ENCODE measurements around the gene AGPAT2.

Gene AGPAT2

DNA sequence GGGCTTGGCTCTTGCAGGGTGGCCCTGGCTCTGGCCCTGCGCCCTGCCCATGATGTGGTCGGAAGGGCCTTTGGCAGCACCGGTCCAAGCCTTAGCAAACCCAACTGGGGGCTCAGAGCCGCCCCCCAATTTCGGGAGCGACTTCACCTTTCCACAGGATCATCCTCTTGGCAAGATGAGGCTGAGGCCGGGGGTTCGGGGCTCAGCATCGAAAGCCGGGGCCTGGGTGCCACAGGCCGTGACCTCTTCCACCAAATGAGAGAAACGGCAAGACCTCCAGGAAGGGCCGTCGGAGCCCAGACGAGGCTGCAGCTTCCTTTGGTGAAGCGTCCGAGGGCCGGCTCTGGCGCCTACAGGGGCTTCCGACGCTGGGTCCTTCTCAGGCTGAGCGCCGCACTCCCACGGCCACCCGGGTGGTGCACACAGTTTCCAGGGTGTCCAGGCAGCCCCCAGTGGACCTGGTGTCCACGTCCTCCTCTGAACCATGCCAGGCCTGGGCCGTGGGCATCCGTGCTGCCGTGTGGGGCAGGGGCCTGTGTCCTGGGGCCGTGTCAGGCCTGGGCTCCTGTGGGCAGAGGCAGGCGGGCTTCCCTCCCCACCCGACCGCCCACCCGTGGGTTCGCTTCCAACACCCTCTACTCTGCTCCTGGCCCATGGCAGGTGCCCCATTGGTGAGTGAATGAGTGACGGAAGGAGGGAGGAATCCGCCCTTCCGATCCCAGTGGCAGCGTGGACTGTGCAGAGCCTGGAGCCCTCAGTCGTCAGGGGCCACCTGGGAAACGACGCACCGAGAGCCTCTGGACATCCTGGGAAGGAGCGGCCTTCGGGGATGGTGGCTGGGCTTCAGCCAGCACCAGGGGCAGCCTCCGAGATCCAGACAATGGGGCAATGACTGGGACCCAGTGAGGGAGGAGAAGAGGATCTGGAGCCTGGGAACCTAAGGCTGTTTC lies 5.2 kb upstream of the AGPAT2 start:
- H3K4me3 ChIP-seq (ENCODE audit: low read length): no peak overlapping the region
- DNase-seq (ENCODE audit: low read depth): no peak
- TF ChIP-seq CTCF (conservative IDR thresholded peaks at IDR 0.05; ENCODE audit: low read depth, low read length): no peak

- DNase-seq (ENCODE audit: low read depth): no peak
- no peak overlapping the region for H3K4me3 ChIP-seq (ENCODE audit: low read length)
- TF ChIP-seq CTCF (conservative IDR thresholded peaks at IDR 0.05; ENCODE audit: low read depth, low read length): no peak
These were observed 4.3 kb upstream of the AGPAT2 start for GRCh38 chr9:136691316-136692184.

GRCh38 chr9:136690806-136691261 lies 3.6 kb upstream of the AGPAT2 start:
- TF ChIP-seq CTCF (conservative IDR thresholded peaks at IDR 0.05; ENCODE audit: low read depth, low read length): no peak
- H3K4me3 ChIP-seq (ENCODE audit: low read length): no peak overlapping the region
- DNase-seq (ENCODE audit: low read depth): no peak

- no peak for TF ChIP-seq CTCF (conservative IDR thresholded peaks at IDR 0.05; ENCODE audit: low read depth, low read length)
- DNase-seq (ENCODE audit: low read depth): no peak
- no peak overlapping the region for H3K4me3 ChIP-seq (ENCODE audit: low read length)
These were observed 3.0 kb upstream of the AGPAT2 start for GRCh38 chr9:136690104-136690805.

DNA sequence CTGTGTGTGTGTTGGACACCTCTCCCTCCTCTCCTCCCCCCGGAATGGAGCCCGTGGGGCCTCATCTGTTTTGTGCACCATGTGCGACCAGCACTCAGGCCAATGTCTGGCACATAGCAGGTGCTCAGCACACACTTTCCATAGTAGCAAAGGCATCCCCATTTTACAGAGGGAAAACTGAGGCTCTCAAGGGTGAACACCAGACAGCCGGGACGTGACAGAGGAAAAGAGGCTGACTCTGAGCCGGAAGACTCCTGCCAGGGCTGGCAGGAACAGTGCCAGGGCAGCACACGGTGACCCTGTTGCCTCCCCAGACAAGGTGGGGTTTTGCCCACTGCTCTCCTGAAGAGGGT lies 1.8 kb upstream of the AGPAT2 start:
- no peak overlapping the region for H3K4me3 ChIP-seq (ENCODE audit: low read length)
- no peak for TF ChIP-seq CTCF (conservative IDR thresholded peaks at IDR 0.05; ENCODE audit: low read depth, low read length)
- no peak for DNase-seq (ENCODE audit: low read depth)

DNA sequence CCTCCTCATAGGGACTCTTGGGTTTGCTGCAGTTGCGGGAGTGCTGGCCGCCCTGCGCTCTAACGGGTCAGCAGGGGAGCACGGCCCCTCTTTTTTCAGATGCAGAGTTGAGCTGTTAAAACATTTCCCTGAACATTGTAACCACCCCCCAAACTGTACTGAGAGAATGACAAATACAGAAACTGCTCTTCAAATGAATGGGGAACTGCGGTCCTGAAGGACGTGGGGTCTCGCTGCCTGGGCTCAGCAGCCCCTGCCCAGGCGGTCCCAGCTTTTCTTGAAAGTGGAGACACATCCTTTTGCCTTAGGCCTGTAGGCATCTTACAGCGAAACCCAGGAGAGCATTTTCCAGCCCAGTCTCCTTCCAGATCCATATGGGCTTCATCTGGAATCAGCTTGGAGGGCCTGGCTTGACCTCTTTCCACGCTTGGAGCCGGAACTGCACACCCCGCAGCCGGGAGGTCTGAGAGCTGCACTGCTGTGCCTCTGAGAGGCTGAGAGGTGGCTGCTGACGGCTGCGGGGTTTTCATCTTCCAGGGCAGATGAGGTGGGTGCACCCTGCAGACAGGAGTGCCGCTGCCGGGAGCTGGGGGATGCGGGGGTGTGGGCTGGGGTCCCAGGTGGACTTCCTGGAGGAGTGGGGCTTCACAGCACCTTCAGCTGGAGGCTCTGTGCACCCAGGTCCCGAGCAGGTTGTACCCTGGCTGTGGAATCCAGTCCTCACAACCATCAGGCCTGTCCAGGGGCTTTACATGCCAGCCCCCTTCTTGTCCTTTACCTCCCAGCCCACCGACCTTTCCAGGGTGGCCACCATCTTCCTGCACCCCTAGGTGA lies 1.2 kb upstream of the AGPAT2 start:
- TF ChIP-seq CTCF (conservative IDR thresholded peaks at IDR 0.05; ENCODE audit: low read depth, low read length): no peak
- no peak for DNase-seq (ENCODE audit: low read depth)
- no peak overlapping the region for H3K4me3 ChIP-seq (ENCODE audit: low read length)

Data from retinal pigment epithelial cell (primary cell).